ENCODE results near the gene ANKS1B.

GRCh38 chr12:98983647-98984046 is 1001.1 kb downstream of the ANKS1B start:
- TF ChIP-seq ZNF2 (tag by site-specific recombination; IDR thresholded peaks at IDR 0.05) (no peak), CTCF (tag by site-specific recombination; IDR thresholded peaks at IDR 0.05) (no peak), ZNF274 (IDR thresholded peaks at IDR 0.05; ENCODE audit: low read length) (no peak), ZNF274 (tag by site-specific recombination; IDR thresholded peaks at IDR 0.05; ENCODE audit: borderline replicate concordance) (no peak), ZNF18 (tag by site-specific recombination; IDR thresholded peaks at IDR 0.05) (no peak), ZSCAN16 (tag by site-specific recombination; IDR thresholded peaks at IDR 0.05) (no peak)

All from HEK293 (cell line).